ENCODE data around the gene DPP10.

DPP10 gene

DNA sequence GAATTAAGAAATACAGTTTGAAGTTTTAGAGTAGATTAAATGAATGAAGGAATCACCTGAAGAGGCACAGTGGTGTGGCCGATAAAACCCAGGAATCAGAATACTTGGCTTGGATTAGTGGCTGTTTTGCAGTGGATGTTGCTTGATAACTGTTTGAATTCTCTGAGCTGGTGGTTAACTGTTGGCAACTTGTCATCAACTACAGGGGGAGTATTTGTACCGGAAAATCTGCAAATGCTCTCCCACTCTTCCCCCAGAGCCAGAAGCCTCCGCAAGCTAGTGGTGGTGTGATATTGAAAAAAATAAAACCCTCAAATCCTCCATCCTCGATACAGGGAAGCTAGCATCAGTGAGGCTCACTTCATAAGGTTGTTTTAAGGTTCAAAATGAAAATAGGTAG lies 326.7 kb downstream of the DPP10 start:
- no peak for TF ChIP-seq FEZF1 (tag by site-specific recombination; IDR thresholded peaks at IDR 0.05)
- TF ChIP-seq ZBTB49 (tag by site-specific recombination; IDR thresholded peaks at IDR 0.05; ENCODE audit: low read depth): no peak
- TF ChIP-seq, protein P1, sequence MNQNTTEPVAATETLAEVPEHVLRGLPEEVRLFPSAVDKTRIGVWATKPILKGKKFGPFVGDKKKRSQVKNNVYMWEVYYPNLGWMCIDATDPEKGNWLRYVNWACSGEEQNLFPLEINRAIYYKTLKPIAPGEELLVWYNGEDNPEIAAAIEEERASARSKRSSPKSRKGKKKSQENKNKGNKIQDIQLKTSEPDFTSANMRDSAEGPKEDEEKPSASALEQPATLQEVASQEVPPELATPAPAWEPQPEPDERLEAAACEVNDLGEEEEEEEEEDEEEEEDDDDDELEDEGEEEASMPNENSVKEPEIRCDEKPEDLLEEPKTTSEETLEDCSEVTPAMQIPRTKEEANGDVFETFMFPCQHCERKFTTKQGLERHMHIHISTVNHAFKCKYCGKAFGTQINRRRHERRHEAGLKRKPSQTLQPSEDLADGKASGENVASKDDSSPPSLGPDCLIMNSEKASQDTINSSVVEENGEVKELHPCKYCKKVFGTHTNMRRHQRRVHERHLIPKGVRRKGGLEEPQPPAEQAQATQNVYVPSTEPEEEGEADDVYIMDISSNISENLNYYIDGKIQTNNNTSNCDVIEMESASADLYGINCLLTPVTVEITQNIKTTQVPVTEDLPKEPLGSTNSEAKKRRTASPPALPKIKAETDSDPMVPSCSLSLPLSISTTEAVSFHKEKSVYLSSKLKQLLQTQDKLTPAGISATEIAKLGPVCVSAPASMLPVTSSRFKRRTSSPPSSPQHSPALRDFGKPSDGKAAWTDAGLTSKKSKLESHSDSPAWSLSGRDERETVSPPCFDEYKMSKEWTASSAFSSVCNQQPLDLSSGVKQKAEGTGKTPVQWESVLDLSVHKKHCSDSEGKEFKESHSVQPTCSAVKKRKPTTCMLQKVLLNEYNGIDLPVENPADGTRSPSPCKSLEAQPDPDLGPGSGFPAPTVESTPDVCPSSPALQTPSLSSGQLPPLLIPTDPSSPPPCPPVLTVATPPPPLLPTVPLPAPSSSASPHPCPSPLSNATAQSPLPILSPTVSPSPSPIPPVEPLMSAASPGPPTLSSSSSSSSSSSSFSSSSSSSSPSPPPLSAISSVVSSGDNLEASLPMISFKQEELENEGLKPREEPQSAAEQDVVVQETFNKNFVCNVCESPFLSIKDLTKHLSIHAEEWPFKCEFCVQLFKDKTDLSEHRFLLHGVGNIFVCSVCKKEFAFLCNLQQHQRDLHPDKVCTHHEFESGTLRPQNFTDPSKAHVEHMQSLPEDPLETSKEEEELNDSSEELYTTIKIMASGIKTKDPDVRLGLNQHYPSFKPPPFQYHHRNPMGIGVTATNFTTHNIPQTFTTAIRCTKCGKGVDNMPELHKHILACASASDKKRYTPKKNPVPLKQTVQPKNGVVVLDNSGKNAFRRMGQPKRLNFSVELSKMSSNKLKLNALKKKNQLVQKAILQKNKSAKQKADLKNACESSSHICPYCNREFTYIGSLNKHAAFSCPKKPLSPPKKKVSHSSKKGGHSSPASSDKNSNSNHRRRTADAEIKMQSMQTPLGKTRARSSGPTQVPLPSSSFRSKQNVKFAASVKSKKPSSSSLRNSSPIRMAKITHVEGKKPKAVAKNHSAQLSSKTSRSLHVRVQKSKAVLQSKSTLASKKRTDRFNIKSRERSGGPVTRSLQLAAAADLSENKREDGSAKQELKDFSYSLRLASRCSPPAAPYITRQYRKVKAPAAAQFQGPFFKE (tag by site-specific recombination; IDR thresholded peaks at IDR 0.05; ENCODE audit: borderline replicate concordance): no peak
- TF ChIP-seq RBAK (tag by site-specific recombination; IDR thresholded peaks at IDR 0.05): no peak
- TF ChIP-seq PATZ1 (tag by site-specific recombination; IDR thresholded peaks at IDR 0.05): no peak
- TF ChIP-seq ZNF138 (tag by site-specific recombination; IDR thresholded peaks at IDR 0.05; ENCODE audit: borderline replicate concordance): no peak
- ChIA-PET CTCF (no interaction called here), POLR2A (no interaction called here)
- Histone ChIP-seq H3K4me1 (ENCODE audit: control insufficient read depth, insufficient read depth, low read length) (no peaks in the 10 kb centered on the region), H3K36me3 (ENCODE audit: control insufficient read depth in 2 of 2, insufficient read depth in 1 of 2, low read length in 2 of 2) (no peaks in the 10 kb centered on the region), H3K4me3 (ENCODE audit: low read depth, low read length) (no peak overlapping the region), H3K27ac (ENCODE audit: extremely low read depth, low read depth, low read length) (no peak overlapping the region), H3K9me3 (ENCODE audit: control insufficient read depth, insufficient read depth, low read depth, low read length) (no peaks in the 10 kb centered on the region)

GRCh38 chr2:114769991-114770390 lies 327.6 kb downstream of the DPP10 start:
- Histone ChIP-seq H3K4me1 (ENCODE audit: control insufficient read depth, insufficient read depth, low read length) (no peaks in the 10 kb centered on the region), H3K27ac (ENCODE audit: extremely low read depth, low read depth, low read length) (no peak overlapping the region), H3K9me3 (ENCODE audit: control insufficient read depth, insufficient read depth, low read depth, low read length) (no peaks in the 10 kb centered on the region), H3K36me3 (ENCODE audit: control insufficient read depth in 2 of 2, insufficient read depth in 1 of 2, low read length in 2 of 2) (no peaks in the 10 kb centered on the region), H3K4me3 (ENCODE audit: low read depth, low read length) (no peak overlapping the region)
- POLR2A ChIA-PET: no interaction called here
- CTCF ChIA-PET: no interaction called here
- TF ChIP-seq, protein P2, sequence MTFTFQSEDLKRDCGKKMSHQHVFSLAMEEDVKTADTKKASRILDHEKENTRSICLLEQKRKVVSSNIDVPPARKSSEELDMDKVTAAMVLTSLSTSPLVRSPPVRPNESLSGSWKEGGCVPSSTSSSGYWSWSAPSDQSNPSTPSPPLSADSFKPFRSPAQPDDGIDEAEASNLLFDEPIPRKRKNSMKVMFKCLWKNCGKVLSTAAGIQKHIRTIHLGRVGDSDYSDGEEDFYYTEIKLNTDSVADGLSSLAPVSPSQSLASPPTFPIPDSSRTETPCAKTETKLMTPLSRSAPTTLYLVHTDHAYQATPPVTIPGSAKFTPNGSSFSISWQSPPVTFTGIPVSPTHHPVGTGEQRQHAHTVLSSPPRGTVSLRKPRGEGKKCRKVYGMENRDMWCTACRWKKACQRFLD (tag by site-specific recombination; IDR thresholded peaks at IDR 0.05): no peak
- TF ChIP-seq ZNF610 (tag by site-specific recombination; IDR thresholded peaks at IDR 0.05; ENCODE audit: borderline replicate concordance) (no peak), ZIC2 (tag by site-specific recombination; IDR thresholded peaks at IDR 0.05) (no peak), YY1 (tag by site-specific recombination; IDR thresholded peaks at IDR 0.05) (no peak), ZNF768 (tag by site-specific recombination; IDR thresholded peaks at IDR 0.05) (no peak), ZNF24 (tag by site-specific recombination; IDR thresholded peaks at IDR 0.05) (no peak), FEZF1 (tag by site-specific recombination; IDR thresholded peaks at IDR 0.05) (no peak), ZNF544 (tag by site-specific recombination; IDR thresholded peaks at IDR 0.05) (no peak), ZNF692 (tag by site-specific recombination; IDR thresholded peaks at IDR 0.05) (no peak), ZNF280D (tag by site-specific recombination; IDR thresholded peaks at IDR 0.05) (no peak), ZXDB (tag by site-specific recombination; IDR thresholded peaks at IDR 0.05) (no peak)
